ENCODE results near the gene AIF1L. TPM values are rescaled to one million over a fixed set of nuclear protein-coding genes. Genes with fewer than 3 reads are reported as not detected.

The AIF1L gene
- total RNA-seq, 2 donors from 2014 or later = 3.6 to 4.0 TPM

DNA sequence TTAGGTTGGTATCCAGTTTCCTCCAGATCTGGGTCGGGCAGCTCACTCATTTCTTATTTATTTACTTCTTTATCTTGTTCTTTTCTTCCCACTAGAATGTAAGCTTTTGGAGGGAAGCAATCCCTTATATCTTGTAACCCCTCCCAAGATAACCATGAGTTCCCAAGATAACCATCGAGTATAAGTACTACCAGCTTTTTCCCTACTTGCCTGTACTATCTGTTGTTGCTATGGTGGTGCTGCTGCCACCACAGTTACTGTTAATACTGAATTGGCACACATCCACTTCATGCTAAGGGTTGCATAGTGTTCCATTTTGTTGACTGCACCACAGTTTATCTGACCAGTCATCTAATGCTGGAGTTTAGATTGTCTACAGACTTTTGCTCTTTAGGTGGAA lies 48.9 kb downstream of the AIF1L start:
- no peak for DNase-seq

DNA sequence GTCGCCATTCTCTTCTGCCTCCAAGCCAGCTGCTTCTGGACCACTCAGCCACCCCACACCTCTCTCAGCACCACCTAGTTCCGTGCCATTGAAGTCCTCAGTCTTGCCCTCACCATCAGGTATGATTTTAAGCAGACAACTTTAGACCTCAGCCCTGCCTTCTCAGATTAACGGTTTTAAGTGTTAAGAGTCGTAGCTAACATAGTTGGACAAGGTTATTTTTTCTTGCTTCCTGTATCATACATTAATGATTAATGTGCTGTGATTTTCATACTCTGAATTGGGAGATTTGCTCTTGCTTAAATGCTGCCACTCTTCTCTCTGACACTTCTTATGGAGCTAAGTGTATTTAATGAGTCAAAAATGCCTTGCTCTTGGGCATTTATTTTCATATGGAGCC lies 49.9 kb downstream of the AIF1L start:
- Histone ChIP-seq H3K9ac (ENCODE audit: low read depth in 2 of 2, low read length in 2 of 2) (no peak overlapping the region), H3K9me3 (no peaks in the 10 kb centered on the region), H3K27me3 (no peaks in the 10 kb centered on the region), H3K27ac (no peak overlapping the region), H3K4me3 (no peak overlapping the region), H3K4me1 (no peaks in the 10 kb centered on the region), H3K36me3 (peaks cover 39% of the 10 kb centered on the region)
- intact Hi-C loops (cut with DNase I) = no loop called here
- TF ChIP-seq, protein P1, sequence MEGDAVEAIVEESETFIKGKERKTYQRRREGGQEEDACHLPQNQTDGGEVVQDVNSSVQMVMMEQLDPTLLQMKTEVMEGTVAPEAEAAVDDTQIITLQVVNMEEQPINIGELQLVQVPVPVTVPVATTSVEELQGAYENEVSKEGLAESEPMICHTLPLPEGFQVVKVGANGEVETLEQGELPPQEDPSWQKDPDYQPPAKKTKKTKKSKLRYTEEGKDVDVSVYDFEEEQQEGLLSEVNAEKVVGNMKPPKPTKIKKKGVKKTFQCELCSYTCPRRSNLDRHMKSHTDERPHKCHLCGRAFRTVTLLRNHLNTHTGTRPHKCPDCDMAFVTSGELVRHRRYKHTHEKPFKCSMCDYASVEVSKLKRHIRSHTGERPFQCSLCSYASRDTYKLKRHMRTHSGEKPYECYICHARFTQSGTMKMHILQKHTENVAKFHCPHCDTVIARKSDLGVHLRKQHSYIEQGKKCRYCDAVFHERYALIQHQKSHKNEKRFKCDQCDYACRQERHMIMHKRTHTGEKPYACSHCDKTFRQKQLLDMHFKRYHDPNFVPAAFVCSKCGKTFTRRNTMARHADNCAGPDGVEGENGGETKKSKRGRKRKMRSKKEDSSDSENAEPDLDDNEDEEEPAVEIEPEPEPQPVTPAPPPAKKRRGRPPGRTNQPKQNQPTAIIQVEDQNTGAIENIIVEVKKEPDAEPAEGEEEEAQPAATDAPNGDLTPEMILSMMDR (IDR thresholded peaks at IDR 0.05) = no peak
- DNase-seq = no peak

More for the DNA sequence above, 48.9 kb downstream of the AIF1L start:
- Histone ChIP-seq H3K36me3 (peaks cover 30% of the 10 kb centered on the region), H3K9me3 (no peaks in the 10 kb centered on the region), H3K4me3 (no peak overlapping the region), H3K4me1 (no peaks in the 10 kb centered on the region), H3K27me3 (no peaks in the 10 kb centered on the region), H3K27ac (no peak overlapping the region), H3K9ac (ENCODE audit: low read depth in 2 of 2, low read length in 2 of 2) (no peak overlapping the region)
- intact Hi-C loops (cut with DNase I) = no loop called here
- TF ChIP-seq, protein P1 (IDR thresholded peaks at IDR 0.05) = no peak

DNA sequence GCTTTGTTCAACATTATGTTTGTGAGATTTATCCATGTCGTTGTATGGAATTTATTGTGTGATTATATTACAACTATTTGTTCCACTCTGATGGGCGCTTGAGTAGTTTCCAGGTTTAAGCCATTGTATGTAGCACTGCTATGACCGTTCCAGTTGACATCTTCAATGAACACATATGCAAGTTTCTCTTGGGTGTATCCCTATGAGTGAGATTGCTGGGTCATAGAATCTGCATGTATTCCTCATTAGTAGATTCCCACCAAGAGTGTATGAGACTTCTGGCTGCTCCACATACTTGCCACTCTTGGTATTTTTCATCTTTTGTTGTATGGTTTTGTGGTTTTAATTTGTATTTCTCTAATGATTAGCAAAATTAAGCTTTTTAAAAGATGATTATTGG lies 51.9 kb downstream of the AIF1L start:
- Histone ChIP-seq H3K9ac (ENCODE audit: low read depth in 2 of 2, low read length in 2 of 2) (no peak overlapping the region), H3K27me3 (no peaks in the 10 kb centered on the region), H3K27ac (no peak overlapping the region), H3K9me3 (no peaks in the 10 kb centered on the region), H3K4me1 (no peaks in the 10 kb centered on the region), H3K4me3 (no peak overlapping the region), H3K36me3 (peaks cover 42% of the 10 kb centered on the region)
- DNase-seq = no peak
- TF ChIP-seq, protein P1 (IDR thresholded peaks at IDR 0.05) = no peak
- intact Hi-C loops (cut with DNase I) = no loop called here

DNA sequence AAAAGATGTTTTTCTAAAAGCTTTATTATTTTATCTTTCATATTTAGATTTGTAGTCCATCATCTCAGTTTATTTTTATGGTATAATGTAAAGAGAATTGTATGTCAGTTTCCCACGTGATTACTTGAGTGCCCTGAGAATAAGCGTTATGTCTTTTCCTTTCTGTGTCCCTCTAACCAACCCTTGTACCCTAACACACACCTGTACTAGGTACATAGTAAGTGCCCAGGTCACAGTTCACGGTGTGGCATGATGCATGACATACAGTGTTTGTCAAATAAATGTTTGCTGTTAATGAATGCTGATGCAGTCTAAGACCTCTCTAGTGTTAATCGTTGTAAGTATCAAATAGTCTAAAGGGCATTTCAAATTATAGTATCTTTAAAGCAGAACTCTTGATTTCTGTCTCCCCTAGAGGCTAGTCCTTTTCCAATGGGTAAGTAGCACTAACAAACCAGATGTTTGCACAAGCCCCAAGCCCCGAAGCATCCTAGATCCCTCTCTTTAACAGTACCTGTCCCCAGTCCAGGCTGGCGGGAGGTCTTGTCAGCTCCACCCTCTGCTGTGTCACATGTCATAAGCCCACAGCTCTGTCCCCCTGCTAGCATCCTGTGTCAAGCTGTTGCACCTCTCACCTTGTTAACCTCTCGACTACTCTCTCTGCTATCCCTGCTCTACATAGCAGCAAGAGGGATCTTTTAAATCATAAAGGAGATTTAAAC lies 52.8 kb downstream of the AIF1L start:
- no peaks in the 10 kb centered on the region for H3K27me3 ChIP-seq
- H3K36me3 ChIP-seq = peaks cover 42% of the 10 kb centered on the region
- no peak overlapping the region for H3K9ac ChIP-seq (ENCODE audit: low read depth in 2 of 2, low read length in 2 of 2)
- TF ChIP-seq, protein P1 (IDR thresholded peaks at IDR 0.05) = no peak
- H3K27ac ChIP-seq = no peak overlapping the region
- DNase-seq = no peak
- no peak overlapping the region for H3K4me3 ChIP-seq
- intact Hi-C loops (cut with DNase I) = no loop called here
- H3K4me1 ChIP-seq = no peaks in the 10 kb centered on the region
- no peaks in the 10 kb centered on the region for H3K9me3 ChIP-seq

DNA sequence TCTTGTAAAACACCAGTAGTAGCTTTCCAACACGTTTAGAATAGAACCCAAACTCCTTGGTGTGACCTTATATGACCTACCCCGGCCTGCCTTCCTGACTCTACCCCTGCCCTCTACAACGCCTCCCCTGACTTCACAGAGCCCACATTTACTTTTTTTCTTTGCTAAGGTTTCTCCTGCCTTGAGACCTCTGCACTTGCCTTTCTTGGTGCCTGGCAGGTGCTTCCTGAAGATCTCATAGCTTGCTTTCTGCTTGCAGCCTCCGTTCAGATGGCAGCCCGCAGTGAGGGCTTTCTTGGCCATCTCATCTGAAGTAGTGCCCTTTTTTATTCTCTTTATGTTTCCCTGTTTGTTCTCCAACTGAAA lies 53.3 kb downstream of the AIF1L start:
- Histone ChIP-seq H3K9ac (ENCODE audit: low read depth in 2 of 2, low read length in 2 of 2) (no peak overlapping the region), H3K4me3 (no peak overlapping the region), H3K27me3 (no peaks in the 10 kb centered on the region), H3K9me3 (no peaks in the 10 kb centered on the region), H3K36me3 (peaks cover 41% of the 10 kb centered on the region), H3K4me1 (no peaks in the 10 kb centered on the region), H3K27ac (no peak overlapping the region)
- no peak for DNase-seq
- TF ChIP-seq, protein P1 (IDR thresholded peaks at IDR 0.05) = no peak
- intact Hi-C loops (cut with DNase I) = no loop called here
